AG09319 (cell line): ENCODE data around the gene NTF3.

Experiments
- DNase-seq: peaks from one replicate; pipeline ENCODE4 v3.0.0-alpha.2; 2010; ENCODE audit warnings: low read depth; ENCODE audit errors: extremely low read depth
- TF ChIP-seq, protein P1 (sequence below): IDR thresholded peaks from 2 replicates; pipeline ENCODE4 v1.5.1; 2011; ENCODE audit warnings: low read depth, mild to moderate bottlenecking, inconsistent platforms, low read length, moderate library complexity

Gene NTF3

DNA sequence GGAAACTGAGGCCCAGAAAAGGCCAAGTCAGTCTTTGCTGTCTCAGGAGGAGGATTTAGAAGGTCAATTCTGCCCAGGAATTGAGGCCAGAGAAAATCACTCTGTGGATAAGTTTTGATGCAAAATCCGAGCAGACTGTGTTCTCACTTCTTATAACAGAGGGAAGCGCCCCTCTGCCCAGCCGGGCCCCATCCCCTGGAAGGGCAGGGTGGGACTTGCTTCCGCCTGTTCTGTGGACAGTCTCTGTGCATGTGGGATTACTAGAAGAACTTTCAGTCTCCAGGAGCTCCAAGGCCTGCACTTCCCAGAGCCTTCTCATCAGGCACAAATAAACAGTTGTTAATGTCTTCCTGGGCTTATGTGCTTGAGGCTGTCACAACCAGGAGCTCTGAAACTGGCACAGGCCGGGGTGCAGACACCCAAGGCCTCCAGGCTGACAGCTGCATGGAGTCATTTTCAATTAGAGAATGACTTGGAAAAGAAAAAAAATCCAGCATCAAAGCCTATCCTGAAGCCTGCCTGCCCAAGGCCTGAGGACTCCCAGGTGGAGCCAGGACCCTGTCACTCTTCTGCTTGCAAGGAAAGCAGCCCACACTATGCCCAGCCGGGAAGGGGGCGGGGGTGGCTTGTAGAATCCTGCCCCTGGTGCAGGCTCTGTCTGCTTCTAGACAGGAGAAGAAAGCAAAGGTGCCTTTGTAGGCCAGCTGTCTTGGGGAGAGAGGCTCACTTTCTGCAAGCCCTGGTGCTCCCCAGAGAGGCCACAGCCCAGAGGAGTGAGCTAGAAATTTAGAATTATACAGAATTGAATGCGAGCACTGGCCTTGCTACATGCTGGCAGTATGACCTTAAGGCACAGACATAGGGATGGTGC lies 84.7 kb downstream of the NTF3 start:
- DNase-seq = no peak
- TF ChIP-seq, protein P1, sequence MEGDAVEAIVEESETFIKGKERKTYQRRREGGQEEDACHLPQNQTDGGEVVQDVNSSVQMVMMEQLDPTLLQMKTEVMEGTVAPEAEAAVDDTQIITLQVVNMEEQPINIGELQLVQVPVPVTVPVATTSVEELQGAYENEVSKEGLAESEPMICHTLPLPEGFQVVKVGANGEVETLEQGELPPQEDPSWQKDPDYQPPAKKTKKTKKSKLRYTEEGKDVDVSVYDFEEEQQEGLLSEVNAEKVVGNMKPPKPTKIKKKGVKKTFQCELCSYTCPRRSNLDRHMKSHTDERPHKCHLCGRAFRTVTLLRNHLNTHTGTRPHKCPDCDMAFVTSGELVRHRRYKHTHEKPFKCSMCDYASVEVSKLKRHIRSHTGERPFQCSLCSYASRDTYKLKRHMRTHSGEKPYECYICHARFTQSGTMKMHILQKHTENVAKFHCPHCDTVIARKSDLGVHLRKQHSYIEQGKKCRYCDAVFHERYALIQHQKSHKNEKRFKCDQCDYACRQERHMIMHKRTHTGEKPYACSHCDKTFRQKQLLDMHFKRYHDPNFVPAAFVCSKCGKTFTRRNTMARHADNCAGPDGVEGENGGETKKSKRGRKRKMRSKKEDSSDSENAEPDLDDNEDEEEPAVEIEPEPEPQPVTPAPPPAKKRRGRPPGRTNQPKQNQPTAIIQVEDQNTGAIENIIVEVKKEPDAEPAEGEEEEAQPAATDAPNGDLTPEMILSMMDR = no peak

DNA sequence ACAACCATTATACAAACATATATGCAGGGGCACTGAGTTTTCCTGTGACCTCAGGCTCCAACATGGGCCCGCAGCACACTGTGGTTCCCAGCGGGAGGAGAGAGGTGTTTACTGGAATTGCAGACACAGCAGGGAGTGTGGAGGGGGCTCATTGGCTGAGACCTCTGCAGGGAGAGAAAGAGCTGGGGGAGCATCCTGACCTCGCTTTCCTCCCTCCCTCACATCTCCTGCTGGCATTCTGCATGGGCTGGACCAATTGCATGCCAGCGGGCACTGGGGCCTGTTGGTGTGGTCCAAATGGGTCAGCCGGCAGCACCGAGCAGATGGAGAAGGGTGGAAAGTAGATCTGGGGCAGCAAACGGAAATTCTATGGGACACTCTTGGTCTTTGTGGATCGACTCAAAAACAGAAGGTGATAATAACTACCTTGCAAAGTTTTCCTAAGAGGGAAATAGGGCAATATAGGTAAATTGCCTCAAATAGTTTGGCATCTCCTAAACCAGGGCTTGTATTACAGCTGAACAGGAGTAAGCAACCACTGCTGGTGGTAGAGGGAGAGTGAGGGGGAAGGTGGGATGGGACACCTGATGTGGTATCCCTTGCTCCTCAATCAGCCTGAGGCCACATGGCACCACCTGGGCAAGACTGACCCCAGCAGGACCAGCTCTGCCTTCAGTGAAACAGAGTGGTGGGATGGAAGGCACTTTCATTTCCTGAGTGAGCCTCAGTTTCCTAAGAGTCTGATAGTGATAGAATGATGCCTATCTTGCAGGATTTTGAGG lies 86.9 kb downstream of the NTF3 start:
- DNase-seq = no peak
- TF ChIP-seq, protein P1 = no peak

DNA sequence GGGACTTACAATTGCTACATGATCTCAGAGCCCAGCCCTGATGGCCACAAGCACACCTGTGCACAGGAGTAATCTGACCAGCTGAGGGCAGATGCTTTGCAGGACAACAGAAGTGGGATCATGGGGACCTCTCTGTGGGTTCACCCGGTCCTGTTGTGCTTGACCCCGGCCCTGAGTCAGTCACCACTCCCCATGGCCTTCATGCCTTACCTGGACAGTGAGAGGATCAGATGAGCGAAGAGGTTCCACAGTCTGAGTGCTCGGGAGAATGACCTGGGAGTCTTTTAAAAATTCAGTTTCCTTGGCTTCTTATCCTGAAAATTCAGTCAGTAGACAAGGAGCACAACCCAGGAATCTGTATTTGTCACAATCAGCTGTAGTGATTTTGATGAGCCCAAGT lies 88.1 kb downstream of the NTF3 start:
- no peak for DNase-seq
- TF ChIP-seq, protein P1 = no peak

DNA sequence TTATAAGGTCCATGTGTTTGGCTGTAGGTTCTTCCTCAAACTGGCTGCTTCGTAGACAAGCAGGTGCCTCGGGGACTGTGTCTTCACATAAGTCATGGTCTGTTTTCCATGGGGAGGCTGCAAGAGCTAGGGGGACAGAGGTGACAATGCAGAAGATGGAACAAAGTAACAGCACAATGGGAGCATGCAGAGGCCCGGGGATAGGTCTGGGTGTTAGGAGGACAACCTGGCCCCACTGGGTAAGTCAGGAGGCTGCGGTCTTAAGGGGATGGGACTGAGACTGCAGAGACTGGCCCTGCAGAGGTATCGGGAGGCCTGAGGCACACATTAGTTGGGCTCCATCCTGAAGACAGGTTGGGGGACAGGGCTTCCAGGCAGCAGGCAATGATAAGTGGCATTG lies 88.9 kb downstream of the NTF3 start:
- TF ChIP-seq, protein P1 = no peak
- DNase-seq = no peak

DNA sequence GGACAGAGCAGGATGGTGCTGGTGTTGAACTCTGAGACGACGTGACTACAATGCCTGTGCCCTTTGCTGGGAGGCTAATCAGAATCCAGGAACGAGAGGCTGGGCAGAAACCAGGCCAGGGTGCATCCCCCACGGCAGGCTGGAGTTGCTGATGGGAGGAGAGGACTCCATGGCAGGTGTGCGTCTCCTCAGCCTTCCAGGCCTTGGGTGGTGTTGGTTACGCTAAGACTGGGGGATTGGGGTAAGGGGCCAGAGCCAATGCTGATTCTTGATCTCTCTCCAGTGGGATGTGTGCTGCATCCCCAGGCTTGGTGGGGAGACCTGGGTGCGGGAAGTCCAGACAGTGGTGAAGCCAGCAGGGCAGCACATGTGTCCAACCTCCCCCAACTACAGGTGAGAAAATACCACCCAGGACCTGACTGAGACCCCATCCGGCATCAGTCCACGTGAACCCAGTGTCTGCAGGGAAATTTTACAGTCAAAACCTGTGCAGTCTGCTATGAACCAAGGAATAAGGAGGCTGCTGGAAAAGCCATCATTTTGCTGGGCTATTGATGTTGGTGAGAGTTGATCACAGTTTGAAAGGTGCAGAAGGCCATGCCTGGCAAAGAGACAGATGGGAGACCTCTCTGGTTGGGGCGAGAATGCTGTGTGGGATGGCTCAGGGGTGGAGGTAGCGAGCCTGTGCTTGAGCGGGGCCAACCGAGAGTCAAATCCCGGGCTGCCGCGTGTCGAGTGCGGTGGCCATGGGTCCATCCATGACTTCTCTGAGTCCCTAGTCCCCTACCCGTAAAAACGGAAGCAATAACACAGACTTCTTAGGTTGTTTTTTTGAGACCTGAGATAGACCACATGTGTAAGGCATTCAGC lies 89.8 kb downstream of the NTF3 start:
- TF ChIP-seq, protein P1 = no peak
- no peak for DNase-seq

DNA sequence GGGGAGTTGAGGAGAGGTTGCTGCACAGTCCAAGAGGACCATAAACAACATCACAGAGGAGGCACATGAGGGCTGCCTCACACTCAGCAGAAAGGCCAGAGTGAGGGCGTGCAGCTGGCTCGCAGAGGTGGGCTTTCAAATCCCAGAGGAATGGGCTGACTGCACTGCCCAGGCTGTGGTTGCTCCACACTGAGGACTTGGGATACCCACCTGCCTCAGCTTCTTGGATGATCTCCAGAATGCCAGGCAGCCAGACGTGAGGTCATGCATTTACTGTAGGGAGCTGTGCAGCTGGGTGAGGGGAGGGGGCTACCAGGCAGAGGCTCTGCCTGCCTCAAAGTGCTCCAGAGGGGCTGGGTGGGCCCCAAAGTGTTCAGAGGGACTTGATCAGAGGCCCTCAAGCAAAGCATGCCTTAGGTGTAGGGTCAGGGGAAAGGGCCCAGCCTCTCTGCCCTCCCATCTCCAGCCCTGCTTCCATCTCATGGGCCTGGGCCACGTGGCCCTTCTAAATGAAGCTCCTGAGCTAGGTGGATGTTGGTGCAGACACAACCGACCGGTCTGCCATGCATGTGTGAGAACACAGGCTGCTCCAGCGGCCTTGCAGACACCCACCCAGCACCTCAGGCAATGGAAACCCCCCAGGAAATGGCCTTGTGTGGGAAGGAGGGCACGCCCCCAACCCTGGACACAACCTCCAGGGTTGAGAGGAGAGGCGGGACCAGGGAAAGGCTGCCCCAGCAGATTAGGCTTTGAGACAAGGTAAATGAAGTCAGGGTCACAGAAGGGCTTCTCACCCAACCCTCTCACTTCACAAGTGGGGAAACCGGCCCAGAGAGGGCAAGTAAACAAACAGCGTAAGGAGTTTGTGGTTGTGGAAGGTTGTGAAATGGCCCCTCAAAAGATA lies 90.8 kb downstream of the NTF3 start:
- TF ChIP-seq, protein P1 = no peak
- no peak for DNase-seq
